ENCODE measurements around the gene COL6A2. TPM values are rescaled to one million over a fixed set of nuclear protein-coding genes. Genes with fewer than 3 reads are reported as not detected.

COL6A2 gene
- total RNA-seq, 1 experiment from 2014 or later: 129 TPM

- WGBS (ENCODE audit: extremely low coverage, insufficient read length, low lambda C conversion rate): no CpG with 5 or more reads among the region's 13 CpGs
- Histone ChIP-seq H3K9me3 (ENCODE audit: control insufficient read depth, low read depth, low read length) (peaks cover 20% of the 10 kb centered on the region), H4K91ac (ENCODE audit: insufficient read length, low read depth, low read length) (no peak overlapping the region), H2BK20ac (ENCODE audit: low read depth, low read length, poor library complexity, severe bottlenecking) (no peak overlapping the region), H2BK12ac (ENCODE audit: insufficient read length, low read depth, low read length) (no peak overlapping the region), H3K23ac (ENCODE audit: insufficient read length, low read depth, low read length) (no peak overlapping the region), H2BK120ac (ENCODE audit: low read depth, low read length, poor library complexity, severe bottlenecking) (no peak overlapping the region), H3K23me2 (ENCODE audit: insufficient read length, low read depth, low read length, poor library complexity, severe bottlenecking) (no peaks in the 10 kb centered on the region), H2AFZ (ENCODE audit: low read length) (no peak overlapping the region), H2BK5ac (ENCODE audit: insufficient read length, low read length) (no peak overlapping the region), H3K79me1 (ENCODE audit: insufficient read depth, low read depth, low read length, poor library complexity, severe bottlenecking) (no peaks in the 10 kb centered on the region), H3K9ac (ENCODE audit: extremely low read depth, insufficient read length, low read length) (no peak overlapping the region), H4K20me1 (ENCODE audit: control insufficient read depth, insufficient read depth, insufficient read length) (no peaks in the 10 kb centered on the region), H3T11ph (ENCODE audit: low read length) (no peak overlapping the region), H4K5ac (ENCODE audit: insufficient read length, low read depth, low read length) (no peak overlapping the region), H2BK15ac (ENCODE audit: low read depth, low read length) (no peak overlapping the region), H3K4me1 (ENCODE audit: insufficient read depth, low read length) (no peaks in the 10 kb centered on the region), H3K56ac (ENCODE audit: insufficient read length, low read depth, low read length) (no peak overlapping the region), H3K18ac (ENCODE audit: insufficient read length, low read depth, low read length) (no peak overlapping the region), H3K14ac (ENCODE audit: insufficient read depth, low read length) (no peak overlapping the region), H3K27ac (ENCODE audit: insufficient read length, low read depth, low read length) (no peak overlapping the region), H4K8ac (replicated peaks; ENCODE audit: insufficient read length, low read depth, low read length) (no peak overlapping the region), H2AK5ac (ENCODE audit: insufficient read length, low read length) (no peak overlapping the region), H3K4me2 (ENCODE audit: insufficient read depth, insufficient read length, low read length) (no peak overlapping the region), H3K4ac (ENCODE audit: low read depth, low read length) (no peak overlapping the region), H3K27me3 (ENCODE audit: insufficient read depth, low read length) (no peaks in the 10 kb centered on the region), H3K79me2 (ENCODE audit: insufficient read depth, low read length) (no peaks in the 10 kb centered on the region)
- peaks cover 30% of the 10 kb centered on the region for H3K27me3 Mint-ChIP-seq (ENCODE audit: low read depth)
- peaks cover 39 to 42% of the 10 kb centered on the region in 2 experiments for H3K9me3 Mint-ChIP-seq
- H3K4me1 Mint-ChIP-seq: peaks cover 9 to 14% of the 10 kb centered on the region in 2 experiments
- TF ChIP-seq CTCF (conservative IDR thresholded peaks at IDR 0.05): no peak
- H3K27ac Mint-ChIP-seq: no peak overlapping the region
- peak; percentile 30 for DNase-seq
- no peak overlapping the region for H3K4me3 Mint-ChIP-seq
- peaks cover 7 to 29% (median 12%) of the 10 kb centered on the region in 3 experiments for H3K36me3 Mint-ChIP-seq (ENCODE audit: insufficient read depth in 1 of 3, low read depth in 3 of 3)
Observed at GRCh38 chr21:46064870-46065214, 33.1 kb upstream of the COL6A2 start.

Data from H9 (cell line).